ENCODE data around the gene TRPM2. TPM values are rescaled to one million over a fixed set of nuclear protein-coding genes. Genes with fewer than 3 reads are reported as not detected.

TRPM2 gene
- total RNA-seq, 1 experiment from 2014 or later, result 28.1 TPM

DNA sequence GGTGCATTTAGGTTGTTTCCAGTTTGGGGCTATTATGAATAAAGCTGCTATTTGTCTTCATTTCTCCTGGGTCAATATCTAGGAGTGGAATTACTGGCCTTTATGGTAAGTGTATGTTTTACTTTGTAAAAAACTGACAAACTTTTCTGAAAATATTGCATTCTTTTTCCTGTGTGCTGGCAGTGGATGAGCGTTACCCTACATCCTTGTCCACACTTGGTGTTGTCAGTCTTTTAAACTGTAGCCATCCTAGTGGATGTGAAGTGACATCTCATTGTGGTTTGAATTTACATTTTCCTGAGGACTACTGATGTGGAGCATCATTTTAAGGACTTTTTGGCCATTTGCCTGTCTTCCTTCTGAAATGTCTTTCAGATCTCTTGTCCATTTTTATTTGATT is 35.9 kb downstream of the TRPM2 start:
- Histone ChIP-seq H3K27me3 (ENCODE audit: insufficient read depth, low read length) (no peaks in the 10 kb centered on the region), H3K36me3 (ENCODE audit: control insufficient read depth in 1 of 2, insufficient read depth in 2 of 2, low read length in 2 of 2) (no peaks in the 10 kb centered on the region), H3K9me3 (ENCODE audit: control insufficient read depth in 1 of 2, insufficient read depth in 1 of 2, low read depth in 1 of 2, low read length in 2 of 2) (peaks cover 13 to 19% of the 10 kb centered on the region in 2 experiments), H3K4me2 (ENCODE audit: low read length) (no peak overlapping the region), H3K79me2 (ENCODE audit: insufficient read depth, low read length) (no peaks in the 10 kb centered on the region), H4K20me1 (ENCODE audit: insufficient read depth) (no peaks in the 10 kb centered on the region), H2AFZ (ENCODE audit: low read depth, low read length, poor library complexity, severe bottlenecking) (no peak overlapping the region), H3K4me3 (replicated peaks in 1 of 2; ENCODE audit: low read depth in 1 of 2, low read length in 2 of 2) (no peak overlapping the region), H3K9me2 (ENCODE audit: insufficient read depth) (no peaks in the 10 kb centered on the region), H3K9ac (ENCODE audit: low read length) (no peak overlapping the region), H3K4me1 (ENCODE audit: control insufficient read depth in 1 of 2, insufficient read depth in 2 of 2, low read length in 2 of 2) (no peaks in the 10 kb centered on the region), H3K27ac (ENCODE audit: low read depth, low read length) (no peak overlapping the region)
- intact Hi-C loops (cut with micrococcal nuclease), result no loop called here
- ChIA-PET POLR2A (no interaction called here), RAD21 (ENCODE audit: low non-redundant PET in 1 of 2, low total read pairs in 2 of 2, uncharacterized antibody in 2 of 2, unreplicated experiment in 2 of 2) (no interaction called here), CTCF (no interaction called here)
- TF ChIP-seq CBX3 (IDR thresholded peaks at IDR 0.05; ENCODE audit: low read depth) (no peak), EGR1 (IDR thresholded peaks at IDR 0.05; ENCODE audit: low read depth) (no peak), ZNF274 (IDR thresholded peaks at IDR 0.05; ENCODE audit: low read depth, low read length) (no peak)
- TF ChIP-seq, protein P1, sequence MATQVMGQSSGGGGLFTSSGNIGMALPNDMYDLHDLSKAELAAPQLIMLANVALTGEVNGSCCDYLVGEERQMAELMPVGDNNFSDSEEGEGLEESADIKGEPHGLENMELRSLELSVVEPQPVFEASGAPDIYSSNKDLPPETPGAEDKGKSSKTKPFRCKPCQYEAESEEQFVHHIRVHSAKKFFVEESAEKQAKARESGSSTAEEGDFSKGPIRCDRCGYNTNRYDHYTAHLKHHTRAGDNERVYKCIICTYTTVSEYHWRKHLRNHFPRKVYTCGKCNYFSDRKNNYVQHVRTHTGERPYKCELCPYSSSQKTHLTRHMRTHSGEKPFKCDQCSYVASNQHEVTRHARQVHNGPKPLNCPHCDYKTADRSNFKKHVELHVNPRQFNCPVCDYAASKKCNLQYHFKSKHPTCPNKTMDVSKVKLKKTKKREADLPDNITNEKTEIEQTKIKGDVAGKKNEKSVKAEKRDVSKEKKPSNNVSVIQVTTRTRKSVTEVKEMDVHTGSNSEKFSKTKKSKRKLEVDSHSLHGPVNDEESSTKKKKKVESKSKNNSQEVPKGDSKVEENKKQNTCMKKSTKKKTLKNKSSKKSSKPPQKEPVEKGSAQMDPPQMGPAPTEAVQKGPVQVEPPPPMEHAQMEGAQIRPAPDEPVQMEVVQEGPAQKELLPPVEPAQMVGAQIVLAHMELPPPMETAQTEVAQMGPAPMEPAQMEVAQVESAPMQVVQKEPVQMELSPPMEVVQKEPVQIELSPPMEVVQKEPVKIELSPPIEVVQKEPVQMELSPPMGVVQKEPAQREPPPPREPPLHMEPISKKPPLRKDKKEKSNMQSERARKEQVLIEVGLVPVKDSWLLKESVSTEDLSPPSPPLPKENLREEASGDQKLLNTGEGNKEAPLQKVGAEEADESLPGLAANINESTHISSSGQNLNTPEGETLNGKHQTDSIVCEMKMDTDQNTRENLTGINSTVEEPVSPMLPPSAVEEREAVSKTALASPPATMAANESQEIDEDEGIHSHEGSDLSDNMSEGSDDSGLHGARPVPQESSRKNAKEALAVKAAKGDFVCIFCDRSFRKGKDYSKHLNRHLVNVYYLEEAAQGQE (IDR thresholded peaks at IDR 0.05; ENCODE audit: low read depth), result no peak
- TF ChIP-seq, protein P2, sequence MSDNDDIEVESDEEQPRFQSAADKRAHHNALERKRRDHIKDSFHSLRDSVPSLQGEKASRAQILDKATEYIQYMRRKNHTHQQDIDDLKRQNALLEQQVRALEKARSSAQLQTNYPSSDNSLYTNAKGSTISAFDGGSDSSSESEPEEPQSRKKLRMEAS (IDR thresholded peaks at IDR 0.05), result no peak
- BruUV-seq (replicated peaks), result no TSS peak
- ATAC-seq, result no peak
- no peak for DNase-seq (ENCODE audit: low read depth, low spot score)

DNA sequence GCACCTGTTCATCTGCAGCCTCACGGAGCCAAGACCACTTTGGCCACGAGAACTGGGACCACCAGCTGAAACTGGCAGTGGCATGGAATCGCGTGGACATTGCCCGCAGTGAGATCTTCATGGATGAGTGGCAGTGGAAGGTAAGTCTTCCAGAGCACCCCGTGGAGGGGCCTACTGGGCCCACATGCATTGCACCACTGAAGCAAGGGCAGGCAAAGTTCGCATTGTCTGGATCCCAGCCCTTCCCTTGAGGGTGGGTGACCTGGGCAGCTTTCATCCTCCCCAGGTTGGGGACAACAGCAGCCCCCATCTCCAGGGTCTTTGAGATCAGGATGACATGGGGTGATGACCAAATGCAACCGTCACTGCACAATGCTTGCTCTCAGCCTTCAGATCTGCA is 37.5 kb downstream of the TRPM2 start:
- ChIA-PET CTCF (no interaction called here), RAD21 (ENCODE audit: low non-redundant PET in 1 of 2, low total read pairs in 2 of 2, uncharacterized antibody in 2 of 2, unreplicated experiment in 2 of 2) (no interaction called here)
- no TSS peak for BruUV-seq (replicated peaks)

More for the DNA sequence above, 37.5 kb downstream of the TRPM2 start:
- H2AFZ ChIP-seq (ENCODE audit: low read depth, low read length, poor library complexity, severe bottlenecking), result no peak overlapping the region
- no peaks in the 10 kb centered on the region for H4K20me1 ChIP-seq (ENCODE audit: insufficient read depth)
- H3K4me2 ChIP-seq (ENCODE audit: low read length), result no peak overlapping the region
- H3K4me1 ChIP-seq (ENCODE audit: control insufficient read depth in 1 of 2, insufficient read depth in 2 of 2, low read length in 2 of 2), result no peaks in the 10 kb centered on the region
- H3K4me3 ChIP-seq (replicated peaks in 1 of 2; ENCODE audit: low read depth in 1 of 2, low read length in 2 of 2), result no peak overlapping the region
- H3K79me2 ChIP-seq (ENCODE audit: insufficient read depth, low read length), result no peaks in the 10 kb centered on the region
- no peaks in the 10 kb centered on the region for H3K27me3 ChIP-seq (ENCODE audit: insufficient read depth, low read length)
- no peak overlapping the region for H3K27ac ChIP-seq (ENCODE audit: low read depth, low read length)
- POLR2A ChIA-PET, result no interaction called here
- H3K9ac ChIP-seq (ENCODE audit: low read length), result no peak overlapping the region
- ATAC-seq, result no peak
- no peak for TF ChIP-seq JUND (IDR thresholded peaks at IDR 0.05)
- TF ChIP-seq, protein P3, sequence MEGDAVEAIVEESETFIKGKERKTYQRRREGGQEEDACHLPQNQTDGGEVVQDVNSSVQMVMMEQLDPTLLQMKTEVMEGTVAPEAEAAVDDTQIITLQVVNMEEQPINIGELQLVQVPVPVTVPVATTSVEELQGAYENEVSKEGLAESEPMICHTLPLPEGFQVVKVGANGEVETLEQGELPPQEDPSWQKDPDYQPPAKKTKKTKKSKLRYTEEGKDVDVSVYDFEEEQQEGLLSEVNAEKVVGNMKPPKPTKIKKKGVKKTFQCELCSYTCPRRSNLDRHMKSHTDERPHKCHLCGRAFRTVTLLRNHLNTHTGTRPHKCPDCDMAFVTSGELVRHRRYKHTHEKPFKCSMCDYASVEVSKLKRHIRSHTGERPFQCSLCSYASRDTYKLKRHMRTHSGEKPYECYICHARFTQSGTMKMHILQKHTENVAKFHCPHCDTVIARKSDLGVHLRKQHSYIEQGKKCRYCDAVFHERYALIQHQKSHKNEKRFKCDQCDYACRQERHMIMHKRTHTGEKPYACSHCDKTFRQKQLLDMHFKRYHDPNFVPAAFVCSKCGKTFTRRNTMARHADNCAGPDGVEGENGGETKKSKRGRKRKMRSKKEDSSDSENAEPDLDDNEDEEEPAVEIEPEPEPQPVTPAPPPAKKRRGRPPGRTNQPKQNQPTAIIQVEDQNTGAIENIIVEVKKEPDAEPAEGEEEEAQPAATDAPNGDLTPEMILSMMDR (IDR thresholded peaks at IDR 0.05 in 2 of 3, conservative IDR thresholded peaks at IDR 0.05 in 1 of 3; ENCODE audit: borderline replicate concordance in 1 of 3, insufficient read depth in 1 of 3, low read depth in 2 of 3, low read length in 2 of 3), result no peak
- TF ChIP-seq EZH2 (IDR thresholded peaks at IDR 0.05), result no peak
- TF ChIP-seq ZNF274 (IDR thresholded peaks at IDR 0.05; ENCODE audit: low read depth, low read length), result no peak
- TF ChIP-seq POLR2A (IDR thresholded peaks at IDR 0.05; ENCODE audit: borderline replicate concordance, extremely low read depth, insufficient read depth, insufficient read length), result no peak
- TF ChIP-seq, protein P1 (IDR thresholded peaks at IDR 0.05; ENCODE audit: low read depth), result no peak
- H3K36me3 ChIP-seq (ENCODE audit: control insufficient read depth in 1 of 2, insufficient read depth in 2 of 2, low read length in 2 of 2), result no peaks in the 10 kb centered on the region
- DNase-seq (ENCODE audit: low read depth, low spot score), result no peak
- no peaks in the 10 kb centered on the region for H3K9me2 ChIP-seq (ENCODE audit: insufficient read depth)
- H3K9me3 ChIP-seq (ENCODE audit: control insufficient read depth in 1 of 2, insufficient read depth in 1 of 2, low read depth in 1 of 2, low read length in 2 of 2), result peaks cover 6% of the 10 kb centered on the region in 2 experiments; a peak in 2 of 4 replicates
- intact Hi-C loops (cut with micrococcal nuclease), result no loop called here
